Sigmoid colon (tissue), 4 donors: Measurements from ENCODE around the gene SYT7.

Experiments used
- CTCF ChIP-seq, 4 experiments: fragments of 450-650 bp in 3 of 4; fragments of 200-600 bp in 1 of 4; IDR thresholded peaks; one replicate each; pipeline ENCODE4 v1.5.1; 2016 to 2019; ENCODE audit warnings: antibody characterized with exemption in 4 of 4, mild to moderate bottlenecking in 3 of 4, moderate library complexity in 2 of 4
- EP300 ChIP-seq, 4 donors: sonication (generic); formaldehyde crosslinking; IDR thresholded peaks; one replicate each; pipeline ENCODE4 v1.6.1; 2017; ENCODE audit warnings: antibody characterized with exemption in 4 of 4
- POLR2AphosphoS5 ChIP-seq, 4 donors: sonication (generic); formaldehyde crosslinking; IDR thresholded peaks; one replicate each; pipeline ENCODE4 v1.6.1; 2017; ENCODE audit warnings: antibody characterized with exemption in 4 of 4

GRCh38 chr11:61611309-61611708 is 30.4 kb upstream of the SYT7 start:
- TF ChIP-seq CTCF (IDR thresholded peaks at IDR 0.05) (no peak), EP300 (IDR thresholded peaks at IDR 0.05) (no peak), POLR2AphosphoS5 (IDR thresholded peaks at IDR 0.05) (no peak)
